HG03565 (cell line): Measurements from ENCODE around the gene P2RY11.

Experiments used
- ATAC-seq: cut with Tn5 transposase; IDR thresholded peaks from one replicate; pipeline ENCODE4 v1.9.1; 2021; ENCODE audit warnings: mild to moderate bottlenecking, moderate library complexity; ENCODE audit not compliant: unreplicated experiment

Gene P2RY11

DNA sequence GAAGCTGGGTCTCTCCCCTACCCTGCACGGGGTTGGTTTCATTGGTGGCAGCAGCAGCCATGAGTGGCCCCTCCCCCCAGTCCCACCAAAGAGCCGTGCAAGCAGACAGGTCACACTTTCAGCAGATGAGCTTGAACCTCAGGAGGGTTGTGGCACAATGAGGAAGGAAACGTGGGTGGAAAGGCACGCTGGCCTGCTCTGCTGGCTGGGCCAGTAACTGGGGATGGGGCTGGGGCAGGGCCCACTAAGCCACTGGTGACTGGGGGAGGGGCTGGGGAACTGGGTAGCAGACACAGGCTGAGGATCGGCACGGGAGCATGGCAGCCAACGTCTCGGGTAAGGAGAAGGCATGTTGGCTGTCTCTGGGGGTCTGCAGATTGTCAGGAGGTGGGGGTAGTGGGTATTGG, at the start of gene P2RY11:
P2RY11 (plus strand) TSS at position 289 of the 407 bp plus-strand sequence; CDS start at position 318, 29 bp downstream.
- ATAC-seq: no peak

DNA sequence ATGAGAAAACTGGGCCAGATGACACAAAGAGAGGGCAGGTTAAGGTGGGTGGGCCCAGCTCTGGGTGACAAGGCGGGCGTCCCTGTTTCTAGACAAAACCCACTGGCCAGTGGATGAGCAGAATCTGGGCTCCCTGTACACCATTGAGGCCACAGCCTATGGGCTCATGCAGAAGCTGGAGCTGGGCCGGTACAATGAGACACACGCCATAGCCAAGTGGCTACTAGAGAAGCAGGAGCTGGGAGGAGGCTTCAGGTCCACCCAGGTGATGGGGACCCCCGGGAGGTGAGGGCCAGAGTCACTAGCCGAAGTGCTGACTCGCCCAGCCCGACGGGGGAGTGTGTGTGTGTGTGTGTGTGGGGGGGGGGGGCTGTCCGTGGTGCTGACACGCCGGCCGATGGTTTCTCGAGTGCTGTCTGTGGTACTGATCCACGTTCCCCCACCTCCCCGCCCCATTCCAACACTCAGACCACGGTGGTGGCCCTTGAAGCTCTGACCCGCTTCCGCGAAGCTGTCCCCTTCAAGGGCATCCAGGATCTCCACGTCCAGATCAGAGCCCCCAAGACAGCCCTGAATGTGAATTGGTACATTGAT, 49.7 kb upstream of the P2RY11 start:
- no peak for ATAC-seq

GRCh38 chr19:10068205-10068604, 43.3 kb upstream of the P2RY11 start:
- no peak for ATAC-seq

GRCh38 chr19:10069046-10069445, 42.4 kb upstream of the P2RY11 start:
- no peak for ATAC-seq

DNA sequence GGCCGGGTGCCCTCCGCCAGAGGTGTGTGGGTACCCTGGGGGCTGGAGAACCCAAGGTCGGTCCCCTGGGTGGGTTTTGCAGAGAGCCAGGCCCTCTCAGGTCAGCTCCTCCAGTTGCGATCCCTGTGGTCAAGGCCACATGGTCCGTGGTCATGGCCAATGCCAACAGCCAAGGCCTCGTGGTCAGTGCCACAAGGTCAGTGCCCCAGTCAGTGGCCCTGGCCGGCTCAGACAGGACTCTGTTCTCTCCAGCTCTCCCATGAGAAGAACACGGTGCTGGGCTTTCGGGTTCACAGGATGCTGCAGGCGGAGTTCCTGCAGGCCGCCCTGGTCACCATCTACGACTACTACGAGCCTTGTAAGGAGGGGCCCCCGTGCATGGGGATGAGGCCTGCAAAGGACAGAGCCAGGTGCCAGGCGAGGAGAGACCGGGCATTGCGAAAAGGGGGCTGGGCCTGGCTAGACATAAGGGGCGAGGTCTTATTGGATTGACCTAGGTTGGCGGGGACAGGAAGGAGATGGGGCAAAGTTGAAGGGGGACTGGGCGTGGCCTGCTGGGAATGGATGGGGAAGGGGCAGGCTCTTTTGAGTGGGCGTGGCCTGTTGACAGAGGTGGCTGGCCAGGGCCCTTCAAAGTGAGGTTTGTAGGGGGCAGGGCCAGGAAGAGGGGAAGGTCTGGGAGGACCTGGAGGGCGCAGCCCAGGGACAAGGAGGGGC, 40.6 kb upstream of the P2RY11 start:
- no peak for ATAC-seq

DNA sequence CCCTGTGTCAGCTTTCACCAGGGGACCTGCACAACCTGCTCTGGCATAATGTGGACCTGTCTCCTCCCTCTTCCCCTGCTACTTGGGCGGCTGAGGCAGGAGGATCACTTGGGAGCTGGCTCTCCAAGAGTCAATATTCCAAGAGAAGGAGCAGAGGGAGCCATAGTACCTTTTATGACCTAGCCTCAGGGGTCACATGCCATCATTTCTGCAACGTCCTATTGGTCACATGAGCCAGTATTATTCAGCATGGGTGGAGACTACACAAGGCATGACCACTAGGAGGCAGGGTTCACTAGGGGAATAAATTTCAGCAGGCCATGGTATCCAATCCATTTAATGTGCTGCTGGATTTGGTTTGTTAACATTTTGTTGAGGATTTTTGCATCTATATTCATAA, 37.3 kb upstream of the P2RY11 start:
- ATAC-seq: no peak

DNA sequence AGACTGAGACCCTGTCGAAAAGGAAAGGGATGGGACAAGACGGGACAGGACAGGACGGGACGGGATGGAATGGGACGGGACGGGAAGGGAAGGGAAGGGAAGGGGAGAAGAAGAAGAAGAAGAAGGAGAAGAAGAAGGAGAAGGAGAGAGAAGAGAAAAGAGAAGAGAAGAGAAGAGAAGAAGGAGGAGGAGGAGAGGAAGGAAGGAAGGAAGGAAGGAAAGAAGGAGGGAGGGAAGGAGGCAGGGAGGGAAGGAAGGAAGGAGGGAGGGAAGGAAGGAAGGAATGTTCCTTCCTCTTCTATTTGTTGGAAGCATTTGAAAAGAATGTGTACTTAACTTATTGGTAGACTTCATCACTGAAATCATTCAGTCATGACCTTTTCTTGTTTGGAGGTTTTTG, 35.0 kb upstream of the P2RY11 start:
- ATAC-seq: no peak

DNA sequence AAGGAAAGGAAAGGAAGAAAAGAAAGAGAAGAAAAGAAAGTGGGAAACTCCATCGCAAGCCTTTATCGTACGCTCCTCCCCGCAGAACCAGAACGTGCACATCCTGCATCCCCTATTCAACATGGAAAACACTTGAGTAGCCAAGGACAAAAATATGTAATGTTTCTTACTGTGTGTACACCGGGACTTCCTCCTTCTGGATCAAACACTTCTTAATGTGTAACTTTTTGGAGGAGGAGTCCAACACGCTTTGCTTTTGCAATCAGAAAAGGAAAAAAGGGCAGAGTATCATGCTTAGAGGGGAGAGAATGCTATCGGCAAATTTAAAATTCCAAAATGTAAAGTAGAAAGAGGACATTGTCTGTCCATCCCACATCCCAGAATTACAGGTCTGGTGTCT, 33.2 kb upstream of the P2RY11 start:
- no peak for ATAC-seq

DNA sequence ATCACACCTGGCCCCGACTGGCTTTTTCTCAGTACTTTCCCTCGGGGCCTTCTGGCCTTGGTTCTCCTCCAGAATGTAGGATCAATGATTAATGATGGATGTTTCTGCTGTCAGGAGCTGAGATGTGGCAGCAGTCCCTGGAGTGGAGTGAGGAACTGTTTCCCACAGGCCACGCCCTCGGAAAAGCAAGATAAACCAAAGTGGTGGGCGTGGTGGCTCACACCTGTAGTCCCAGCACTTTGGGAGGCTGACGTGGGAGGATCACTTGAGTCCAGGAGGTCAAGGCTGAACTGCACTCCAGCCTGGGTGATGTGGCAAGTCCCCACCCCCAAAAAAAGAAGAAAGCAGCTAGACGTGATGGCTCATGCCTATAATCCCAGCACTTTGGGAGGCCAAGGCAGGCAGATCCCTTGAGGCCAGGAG, 32.5 kb upstream of the P2RY11 start:
- no peak for ATAC-seq

DNA sequence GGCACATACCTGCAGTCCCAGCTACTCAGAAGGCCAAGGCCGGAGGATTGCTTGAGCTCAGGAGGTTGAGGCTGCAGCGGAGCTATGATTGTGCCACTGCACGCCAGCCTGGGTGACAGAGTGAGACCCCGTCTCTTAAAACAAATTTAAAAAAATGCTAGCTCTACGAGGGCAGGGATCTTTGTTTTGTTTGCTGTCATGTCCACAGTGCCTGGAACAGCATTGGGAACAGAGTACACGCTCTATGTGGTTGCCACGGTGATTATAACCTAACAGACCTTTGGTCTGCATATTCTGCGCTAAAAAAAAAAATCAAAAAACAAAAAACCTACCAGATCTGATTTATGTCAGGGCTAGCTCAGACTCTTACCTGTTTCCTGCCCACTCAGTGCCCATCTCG, 27.6 kb upstream of the P2RY11 start:
- ATAC-seq: no peak

DNA sequence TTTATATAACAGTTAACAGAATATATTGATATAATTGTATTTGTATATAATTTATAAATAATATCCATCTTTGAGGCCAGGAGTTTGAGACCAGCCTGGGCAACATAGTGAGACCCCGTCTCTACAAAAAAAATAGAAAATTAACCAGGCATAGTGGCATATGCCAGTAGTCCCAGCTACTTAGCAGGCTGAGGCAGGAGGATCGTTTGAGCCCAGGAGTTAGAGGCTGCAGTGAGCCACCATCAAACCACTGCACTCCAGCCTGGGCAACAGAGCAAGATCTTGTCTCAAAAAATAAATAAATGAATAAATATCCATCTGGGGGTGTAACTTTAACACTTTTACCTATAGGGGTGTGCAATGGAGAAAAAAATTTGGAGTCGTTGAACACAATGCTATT, 26.7 kb upstream of the P2RY11 start:
- no peak for ATAC-seq

GRCh38 chr19:10085641-10086590, 25.6 kb upstream of the P2RY11 start, which contains the start of gene SHFL:
SHFL (plus strand) TSS chr19:10086317; CDS start chr19:10086428, 111 bp downstream.
- ATAC-seq: peak; percentile 71

GRCh38 chr19:10086591-10087192, 24.8 kb upstream of the P2RY11 start:
- no peak for ATAC-seq

GRCh38 chr19:10087296-10088061, 24.0 kb upstream of the P2RY11 start:
- no peak for ATAC-seq

GRCh38 chr19:10088949-10089554, 22.4 kb upstream of the P2RY11 start:
- no peak for ATAC-seq

DNA sequence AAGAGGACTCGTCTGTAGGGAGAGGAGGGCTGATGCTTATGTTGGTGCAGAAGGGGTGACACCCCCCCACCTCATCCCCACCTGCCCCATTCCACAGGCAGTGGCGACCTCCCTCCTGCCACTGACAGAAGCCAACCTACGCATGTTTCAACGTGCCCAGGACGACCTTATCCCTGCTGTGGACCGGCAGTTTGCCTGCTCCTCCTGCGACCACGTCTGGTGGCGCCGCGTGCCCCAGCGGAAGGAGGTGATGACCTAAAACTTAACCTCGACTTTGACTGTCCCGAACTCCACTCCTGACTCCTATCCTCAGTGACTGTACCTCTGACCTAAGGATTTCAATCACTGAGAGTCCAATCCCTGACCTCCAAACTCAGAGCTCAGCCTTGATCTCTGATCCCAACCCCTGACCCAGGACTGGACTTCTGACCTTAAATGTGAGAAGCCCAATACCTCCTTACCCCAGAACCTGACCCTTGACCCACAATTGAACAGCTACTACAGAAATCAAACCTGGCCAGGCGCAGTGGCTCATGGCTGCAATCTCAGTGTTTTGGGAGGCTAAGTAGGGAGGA, 21.6 kb upstream of the P2RY11 start:
- ATAC-seq: no peak

- ATAC-seq: no peak
These were observed 20.2 kb upstream of the P2RY11 start for GRCh38 chr19:10091370-10091687.

- no peak for ATAC-seq
These were observed 19.4 kb upstream of the P2RY11 start for GRCh38 chr19:10091895-10092641.
